Fibroblast of peridontal ligament (primary cell): ENCODE data around the gene ATP2A1.
"Not testable (repeated sequence)": the region's sequence is repeated elsewhere in the genome, so short reads cannot be mapped to it uniquely, and the experiment has no call there.

Source experiments
- DNase-seq: peaks from one replicate; pipeline ENCODE4 v3.0.0-alpha.2; 2010; ENCODE audit errors: extremely low read depth

The ATP2A1 gene

DNA sequence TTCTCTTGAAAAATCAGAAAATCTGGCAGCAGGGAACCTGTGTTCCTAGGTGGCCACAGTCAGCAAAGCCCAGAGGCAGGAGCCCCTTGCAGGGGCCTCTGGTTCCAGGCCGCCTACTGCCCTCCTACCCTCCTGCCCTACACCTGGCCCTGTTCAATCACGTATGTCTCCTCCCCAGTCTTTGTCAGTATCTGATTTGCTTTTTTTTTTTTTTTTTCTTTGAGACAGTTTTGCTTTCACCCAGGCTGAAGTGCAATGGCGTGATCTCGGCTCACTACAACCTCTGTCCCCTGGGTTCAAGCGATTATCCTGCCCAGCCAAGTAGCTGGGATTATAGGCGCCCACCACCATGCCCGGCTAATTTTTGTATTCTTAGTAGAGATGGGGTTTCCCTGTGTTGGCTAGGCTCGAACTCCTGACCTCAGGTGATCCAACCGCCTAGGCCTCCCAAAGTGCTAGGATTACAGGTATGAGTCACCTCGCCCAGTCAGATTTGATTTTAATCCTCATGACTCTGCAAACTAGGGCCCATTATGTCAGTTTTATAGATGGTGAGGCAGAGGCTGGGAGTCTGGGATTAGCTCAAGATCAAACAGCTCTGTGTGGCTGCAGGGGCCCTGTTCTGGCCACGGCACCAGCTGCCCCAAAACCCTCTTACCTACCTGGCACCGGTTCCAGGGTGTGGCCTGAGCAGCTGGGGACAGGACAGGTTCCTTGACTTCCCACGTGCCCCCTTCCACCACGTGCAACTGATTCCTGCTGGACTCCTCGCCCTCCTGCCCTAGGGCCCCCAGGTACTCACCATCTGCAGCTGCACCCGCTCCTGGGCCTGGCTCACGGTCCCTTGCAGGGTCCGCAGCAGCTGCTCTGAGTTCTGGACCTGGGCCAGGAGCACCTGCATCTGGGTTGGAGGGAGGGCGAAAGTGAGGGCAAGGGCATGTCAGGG, 32.1 kb downstream of the ATP2A1 start:
- no peak for DNase-seq

DNA sequence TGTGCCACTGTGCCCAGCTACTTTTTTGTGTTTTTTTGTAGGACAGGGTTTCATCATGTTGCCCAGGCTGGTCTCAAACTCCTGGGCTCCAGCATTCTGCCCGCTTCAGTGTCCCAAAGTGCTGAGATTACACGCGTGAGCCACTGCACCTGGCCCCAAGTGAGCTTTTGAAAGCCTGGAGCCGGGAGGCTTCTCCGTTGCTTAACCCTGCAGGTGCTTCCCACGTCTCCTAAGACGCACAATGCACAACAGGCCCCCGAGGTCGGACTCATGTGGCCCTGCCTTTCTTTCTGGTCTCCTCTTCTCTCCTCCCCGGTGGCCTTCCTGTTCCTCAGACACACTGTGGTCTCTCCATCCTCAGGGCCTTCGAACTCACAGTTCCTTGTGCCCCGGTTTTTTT, 34.3 kb downstream of the ATP2A1 start:
- no peak for DNase-seq

- DNase-seq: no peak
These were observed 35.8 kb downstream of the ATP2A1 start for GRCh38 chr16:28913946-28914724.

DNA sequence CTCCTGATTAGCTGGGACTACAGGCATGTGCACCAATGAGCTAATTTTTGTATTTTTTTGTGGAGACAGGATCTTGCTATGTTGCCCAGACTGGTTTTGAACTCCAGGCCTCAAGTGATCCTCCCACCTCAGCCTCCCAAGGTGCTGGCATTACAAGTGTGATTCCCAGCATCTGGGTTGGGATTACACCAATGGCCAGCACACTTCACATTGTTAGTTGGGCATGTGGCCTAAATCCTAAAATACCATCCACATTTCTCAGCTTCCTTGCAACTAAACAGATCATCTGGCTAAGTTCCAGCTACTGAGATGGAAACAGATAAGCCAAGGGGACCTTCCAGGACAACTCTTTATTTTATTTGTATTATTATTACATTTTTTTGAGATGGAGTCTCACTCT, 36.9 kb downstream of the ATP2A1 start:
- peak; percentile 62 for DNase-seq

GRCh38 chr16:28917095-28917494, 38.8 kb downstream of the ATP2A1 start:
- no peak for DNase-seq

DNA sequence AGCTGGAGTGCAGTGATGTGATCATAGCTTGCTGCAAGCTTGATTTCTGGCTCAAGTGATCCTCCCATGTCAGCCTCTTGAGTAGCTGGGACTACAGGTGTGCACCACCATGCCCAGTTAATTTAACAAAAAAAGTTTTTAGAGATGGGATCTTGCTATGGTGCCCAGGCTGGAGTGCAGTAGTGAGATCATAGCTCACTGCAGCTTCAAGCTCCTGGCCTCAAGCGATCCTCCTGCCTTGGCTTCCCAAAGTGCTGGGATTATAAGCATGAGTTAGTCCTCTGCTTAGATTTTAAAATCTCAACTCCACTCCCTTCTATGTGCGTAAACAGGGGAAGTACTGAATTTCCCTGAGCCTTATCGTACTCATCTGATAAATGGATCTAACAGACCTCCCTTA, 40.4 kb downstream of the ATP2A1 start:
- DNase-seq: no peak

- DNase-seq: no peak
These were observed 44.9 kb downstream of the ATP2A1 start for GRCh38 chr16:28923231-28923587.

DNA sequence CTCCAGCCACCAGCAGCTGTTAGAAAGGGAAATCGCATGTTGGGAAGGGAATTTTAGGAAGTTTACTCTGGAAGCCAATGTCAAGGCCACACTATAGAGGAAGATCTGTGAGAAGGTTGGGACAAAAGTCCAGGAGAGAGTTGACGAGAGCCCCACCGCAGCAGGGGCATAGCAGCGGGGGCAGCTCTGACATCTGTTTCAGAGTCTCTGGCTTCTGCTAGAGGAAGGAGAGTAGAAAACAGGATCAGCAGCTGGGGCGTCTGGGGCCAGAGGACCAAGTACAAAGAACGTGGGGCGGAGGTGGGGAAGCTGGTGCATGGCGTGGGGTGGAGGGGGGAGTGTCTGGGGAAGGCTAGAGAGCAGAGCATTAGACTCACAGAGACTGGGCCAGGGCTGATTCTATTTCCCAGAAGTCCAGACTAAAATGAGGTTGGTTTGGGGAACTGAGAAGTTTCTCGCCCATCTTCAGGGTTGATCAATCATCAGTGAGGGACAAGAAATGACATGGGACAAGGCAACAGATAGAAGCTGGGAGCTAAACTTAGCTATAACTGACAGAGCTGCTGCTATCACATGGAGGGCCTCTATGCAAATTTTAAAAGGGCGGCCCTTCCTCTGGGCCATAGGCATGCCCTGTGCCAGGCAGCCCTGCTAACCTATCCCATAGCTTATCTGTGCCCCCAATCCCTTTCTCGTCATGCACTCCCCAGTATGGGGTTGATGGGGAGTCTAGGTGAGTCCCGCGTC, 45.5 kb downstream of the ATP2A1 start:
- DNase-seq: no peak

DNA sequence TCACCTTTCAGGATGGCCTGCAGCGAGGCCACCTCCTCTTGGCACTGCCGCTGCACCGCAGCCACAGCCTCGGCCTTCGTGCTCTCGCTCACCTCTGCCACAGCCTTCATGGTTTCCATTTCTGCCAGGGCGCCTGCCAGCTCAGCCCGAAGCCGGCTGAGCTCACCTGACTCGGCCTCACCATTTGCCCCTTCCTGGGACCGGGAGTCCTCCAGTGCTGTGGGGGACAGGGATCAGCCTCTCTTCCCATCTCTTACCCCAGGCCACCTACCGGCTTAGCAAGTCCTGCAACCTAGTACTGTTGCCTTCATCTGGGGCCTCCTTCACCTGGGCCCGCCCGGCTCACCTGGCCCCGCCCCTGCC, 46.1 kb downstream of the ATP2A1 start:
- DNase-seq: no peak

- peak; percentile 78 for DNase-seq
These were observed 46.6 kb downstream of the ATP2A1 start, which contains the start of gene RABEP2 for GRCh38 chr16:28924762-28925385. TSS of gene RABEP2 (minus strand) at chr16:28925238. CDS start at chr16:28925163, 75 bp downstream.

GRCh38 chr16:28925386-28926228, 47.3 kb downstream of the ATP2A1 start:
- peak; percentile 77 for DNase-seq

DNA sequence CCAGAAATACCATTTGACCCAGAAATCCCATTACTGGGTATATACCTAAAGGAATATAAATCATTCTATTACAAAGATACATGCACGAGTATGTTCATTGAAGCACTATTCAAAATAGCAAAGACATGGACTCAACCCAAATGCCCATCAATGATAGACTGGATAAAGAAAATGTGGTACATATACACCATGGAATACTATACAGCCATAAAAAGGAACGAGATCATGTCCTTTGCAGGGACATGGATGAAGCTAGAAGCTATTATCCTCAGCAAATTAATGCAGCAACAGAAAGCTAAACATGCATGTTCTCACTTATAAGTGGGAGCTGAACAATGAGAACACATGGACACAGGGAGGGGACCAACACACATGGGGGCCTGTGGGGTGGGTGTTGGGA, 48.0 kb downstream of the ATP2A1 start:
- not testable (repeated sequence) for DNase-seq

GRCh38 chr16:28927815-28928214, 49.5 kb downstream of the ATP2A1 start:
- DNase-seq: no peak

DNA sequence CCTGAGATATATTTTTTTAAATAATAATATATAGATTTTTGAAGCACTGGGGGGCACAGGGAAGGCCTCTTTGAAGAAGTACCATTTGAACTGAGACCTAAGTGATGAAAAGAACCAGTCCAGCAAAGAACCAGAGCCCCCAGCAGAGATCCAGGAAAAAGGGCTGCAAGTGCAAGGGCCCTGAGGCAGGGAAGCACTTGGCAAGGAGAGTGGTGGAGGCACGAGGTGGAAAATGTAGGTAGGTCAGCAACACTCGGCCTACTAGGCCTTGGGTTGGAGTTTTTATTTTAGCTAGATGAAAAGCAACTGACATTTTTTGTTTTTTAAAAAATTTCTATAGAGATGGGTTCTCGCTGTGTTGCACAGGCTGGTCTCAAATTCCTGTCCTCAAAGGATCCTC, 51.9 kb downstream of the ATP2A1 start:
- no peak for DNase-seq

DNA sequence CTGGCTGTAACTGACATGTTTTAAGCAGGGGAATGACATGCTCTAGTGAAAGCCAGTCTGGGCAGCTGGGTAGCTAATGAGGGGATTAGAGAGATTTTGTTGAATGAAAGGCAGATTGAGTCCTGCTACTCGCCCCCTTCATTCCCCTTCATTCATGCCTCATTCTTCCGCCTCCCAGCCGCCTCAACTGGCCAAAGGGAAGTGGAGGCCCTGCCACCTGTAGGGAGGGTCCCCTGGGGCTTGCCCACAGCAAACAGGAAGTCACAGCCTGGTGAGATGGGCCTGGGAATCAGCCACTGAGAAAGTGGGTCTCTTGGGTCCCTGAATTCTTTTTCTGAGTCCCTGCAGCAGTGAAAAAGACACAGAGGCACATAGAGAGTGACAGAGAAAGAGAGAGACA, 52.4 kb downstream of the ATP2A1 start:
- DNase-seq: no peak

DNA sequence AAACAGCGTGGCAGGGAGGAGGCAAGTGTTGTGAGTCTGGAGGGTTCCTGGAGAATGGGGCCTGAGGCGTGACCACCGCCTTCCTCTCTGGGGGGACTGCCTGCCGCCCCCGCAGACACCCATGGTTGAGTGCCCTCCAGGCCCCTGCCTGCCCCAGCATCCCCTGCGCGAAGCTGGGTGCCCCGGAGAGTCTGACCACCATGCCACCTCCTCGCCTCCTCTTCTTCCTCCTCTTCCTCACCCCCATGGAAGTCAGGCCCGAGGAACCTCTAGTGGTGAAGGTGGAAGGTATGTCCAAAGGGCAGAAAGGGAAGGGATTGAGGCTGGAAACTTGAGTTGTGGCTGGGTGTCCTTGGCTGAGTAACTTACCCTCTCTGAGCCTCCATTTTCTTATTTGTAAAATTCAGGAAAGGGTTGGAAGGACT, 53.5 kb downstream of the ATP2A1 start, which contains the start of gene CD19:
Gene CD19 (plus strand): TSS at position 171 of the 425 bp plus-strand sequence. CDS start 30 bp downstream, at position 201.
- no peak for DNase-seq

GRCh38 chr16:28932339-28933141, 54.3 kb downstream of the ATP2A1 start:
- no peak for DNase-seq

- DNase-seq: no peak
These were observed 54.9 kb downstream of the ATP2A1 start for GRCh38 chr16:28933171-28933570.

GRCh38 chr16:28935346-28935745, 57.1 kb downstream of the ATP2A1 start:
- DNase-seq: no peak
